HCT116 (cell line): Measurements from ENCODE around the gene CALM1. TPM values are rescaled to one million over a fixed set of nuclear protein-coding genes. Genes with fewer than 3 reads are reported as not detected.

Experiments used
- ATAC-seq: fragments of 200-7000 bp; cut with Tn5 transposase; 2 replicates; pipeline ENCODE4 v1.9.1; 2020; ENCODE audit warnings: mild to moderate bottlenecking, moderate library complexity
- BruUV-seq: library from RNA; stranded (reverse); fragments of 400-500 nt; replicated peaks from 2 replicates; lab custom pipeline; 2021; lab: Mats Ljungman, UMichigan
- CTCF ChIA-PET: fragments of 300-600 bp; sonication (Branson Sonifier 250); formaldehyde crosslinking; loops from one replicate; lab custom pipeline; 2021; ENCODE audit warnings: antibody characterized with exemption; lab: Charles Lee
- POLR2A ChIA-PET: fragments of 300-600, 350-600 bp; sonication (Branson Sonifier 250); formaldehyde crosslinking; loops from one replicate; lab custom pipeline; 2021; ENCODE audit warnings: antibody characterized with exemption; lab: Charles Lee
- RAD21 ChIA-PET, 2 experiments: fragments of 300-600 bp; sonication (Branson Sonifier 250); formaldehyde crosslinking; loops; one replicate each; lab custom pipeline; 2023; ENCODE audit warnings: low total read pairs in 2 of 2; ENCODE audit not compliant: uncharacterized antibody in 2 of 2, unreplicated experiment in 2 of 2, low non-redundant PET in 1 of 2; lab: Charles Lee
- DNase-seq: peaks from one replicate; pipeline ENCODE4 v3.0.0-alpha.2; 2010; ENCODE audit warnings: low read depth, low spot score
- H2AFZ ChIP-seq: fragments of 200-600 bp; shearing (Covaris generic), sonication (generic); 2 replicates; pipeline ENCODE4 v1.6.1; 2017; ENCODE audit warnings: low read depth, mixed run types, mixed read lengths, antibody characterized with exemption, low read length; ENCODE audit not compliant: poor library complexity, severe bottlenecking
- H3K27ac ChIP-seq: 2 replicates; pipeline ENCODE4 v1.5.1; 2012; ENCODE audit warnings: low read depth, low read length
- H3K27me3 ChIP-seq: fragments of 200-600 bp; sonication (generic); 2 replicates; pipeline ENCODE4 v1.6.1; 2016; ENCODE audit warnings: mixed run types, low read length, mixed read lengths; ENCODE audit not compliant: insufficient read depth
- H3K36me3 ChIP-seq, 2 experiments: fragments of 200-500 bp in 1 of 2; fragments of 200-600 bp in 1 of 2; sonication (Bioruptor generic) in 1 of 2; sonication (generic) in 1 of 2; 2 replicates each; pipeline versions ENCODE4 v1.5.1 to v1.6.1; 2014 to 2016; ENCODE audit warnings: low read length in 2 of 2, inconsistent platforms in 1 of 2, mixed read lengths in 1 of 2, mixed run types in 1 of 2; ENCODE audit not compliant: insufficient read depth in 2 of 2, control insufficient read depth in 1 of 2
- H3K4me1 ChIP-seq, 2 experiments: fragments of 200-600 bp in 1 of 2; sonication (generic) in 1 of 2; 2 replicates each; pipeline versions ENCODE4 v1.5.1 to v1.6.1; 2012 to 2017; ENCODE audit warnings: low read length in 2 of 2, inconsistent platforms in 1 of 2, mild to moderate bottlenecking in 1 of 2, mixed read lengths in 1 of 2, mixed run types in 1 of 2, moderate library complexity in 1 of 2; ENCODE audit not compliant: insufficient read depth in 2 of 2, control insufficient read depth in 1 of 2
- H3K4me2 ChIP-seq: fragments of 200-600 bp; sonication (generic); 2 replicates; pipeline ENCODE4 v1.6.1; 2017; ENCODE audit warnings: mixed run types, low read length, mixed read lengths
- H3K4me3 ChIP-seq, 2 experiments: fragments of 200-600 bp in 1 of 2; sonication (generic) in 1 of 2; replicated peaks in 1 of 2; 2 replicates each; pipeline ENCODE4 v1.5.1; 2011 to 2016; ENCODE audit warnings: low read length in 2 of 2, control low read depth in 1 of 2, low read depth in 1 of 2, mild to moderate bottlenecking in 1 of 2, mixed read lengths in 1 of 2, mixed run types in 1 of 2
- H3K79me2 ChIP-seq: fragments of 200-600 bp; sonication (generic); 2 replicates; pipeline ENCODE4 v1.6.1; 2017; ENCODE audit warnings: mild to moderate bottlenecking, mixed run types, low read length, moderate library complexity, mixed read lengths; ENCODE audit not compliant: insufficient read depth
- H3K9ac ChIP-seq: fragments of 200-600 bp; sonication (generic); 2 replicates; pipeline ENCODE4 v1.6.1; 2016; ENCODE audit warnings: low read length, mixed read lengths
- H3K9me2 ChIP-seq: fragments of 200-600 bp; sonication (generic), shearing (Covaris generic); 2 replicates; pipeline ENCODE4 v1.6.1; 2017; ENCODE audit warnings: mixed run types, mild to moderate bottlenecking, moderate library complexity; ENCODE audit not compliant: insufficient read depth
- H3K9me3 ChIP-seq, 2 experiments: fragments of 200-500 bp in 1 of 2; fragments of 200-600 bp in 1 of 2; sonication (Bioruptor generic) in 1 of 2; sonication (generic) in 1 of 2; 2 replicates each; pipeline ENCODE4 v1.6.1; 2014 to 2017; ENCODE audit warnings: low read length in 2 of 2, mixed read lengths in 2 of 2, inconsistent platforms in 1 of 2, low read depth in 1 of 2, mild to moderate bottlenecking in 1 of 2, mixed run types in 1 of 2, moderate library complexity in 1 of 2; ENCODE audit not compliant: control insufficient read depth in 1 of 2, insufficient read depth in 1 of 2
- H4K20me1 ChIP-seq: fragments of 200-600 bp; sonication (generic), shearing (Covaris generic); 2 replicates; pipeline ENCODE4 v1.6.1; 2017; ENCODE audit warnings: mixed run types, mild to moderate bottlenecking, moderate library complexity; ENCODE audit not compliant: insufficient read depth
- ATF3 ChIP-seq: IDR thresholded peaks from 2 replicates; pipeline ENCODE4 v1.6.1; 2012
- CBX3 ChIP-seq: IDR thresholded peaks from 2 replicates; pipeline ENCODE4 v1.6.1; 2012; ENCODE audit warnings: low read depth
- CEBPB ChIP-seq: IDR thresholded peaks from 2 replicates; pipeline ENCODE4 v1.6.1; 2012; ENCODE audit warnings: low read depth
- CTCF ChIP-seq, 3 experiments: fragments of 200-600 bp in 1 of 3; sonication (generic) in 1 of 3; IDR thresholded peaks in 2 of 3; conservative IDR thresholded peaks in 1 of 3; 2 replicates each; pipeline ENCODE4 v1.5.1; 2012 to 2017; ENCODE audit warnings: low read depth in 2 of 3, low read length in 2 of 3, antibody characterized with exemption in 1 of 3, borderline replicate concordance in 1 of 3, control low read depth in 1 of 3, mild to moderate bottlenecking in 1 of 3, mixed read lengths in 1 of 3, mixed run types in 1 of 3, moderate library complexity in 1 of 3; ENCODE audit not compliant: insufficient read depth in 1 of 3
- ELF1 ChIP-seq: IDR thresholded peaks from 2 replicates; pipeline ENCODE4 v1.6.1; 2012; ENCODE audit warnings: low read depth, borderline replicate concordance
- EZH2 ChIP-seq: fragments of 200-600 bp; sonication (generic); IDR thresholded peaks from 2 replicates; pipeline ENCODE4 v1.6.1; 2017; ENCODE audit warnings: antibody characterized with exemption, mixed run types
- EZH2phosphoT487 ChIP-seq: fragments of 200-600 bp; IDR thresholded peaks from 2 replicates; pipeline ENCODE4 v1.6.1; 2018; ENCODE audit warnings: antibody characterized with exemption, borderline replicate concordance
- FOSL1 ChIP-seq: IDR thresholded peaks from 2 replicates; pipeline ENCODE4 v1.6.1; 2012; ENCODE audit warnings: low read depth
- JUND ChIP-seq: IDR thresholded peaks from 2 replicates; pipeline ENCODE4 v1.6.1; 2012
- MAX ChIP-seq: IDR thresholded peaks from 2 replicates; pipeline ENCODE4 v1.6.1; 2012
- POLR2AphosphoS5 ChIP-seq: IDR thresholded peaks from 2 replicates; pipeline ENCODE4 v1.6.1; 2011; ENCODE audit warnings: mild to moderate bottlenecking, low read depth, low read length, moderate library complexity
- RAD21 ChIP-seq: IDR thresholded peaks from 2 replicates; pipeline ENCODE4 v1.6.1; 2012; ENCODE audit warnings: low read depth, mild to moderate bottlenecking
- REST ChIP-seq: IDR thresholded peaks from 2 replicates; pipeline ENCODE4 v1.6.1; 2012; ENCODE audit warnings: low read depth
- SIN3A ChIP-seq: IDR thresholded peaks from 2 replicates; pipeline ENCODE4 v1.6.1; 2012; ENCODE audit warnings: low read depth
- SP1 ChIP-seq: IDR thresholded peaks from 2 replicates; pipeline ENCODE4 v1.6.1; 2012; ENCODE audit warnings: low read depth
- SRF ChIP-seq: IDR thresholded peaks from 2 replicates; pipeline ENCODE4 v1.6.1; 2012; ENCODE audit warnings: low read depth
- TCF7L2 ChIP-seq: IDR thresholded peaks from 2 replicates; pipeline ENCODE4 v1.7.0; 2011; ENCODE audit warnings: borderline replicate concordance, inconsistent platforms; ENCODE audit not compliant: insufficient read depth, insufficient read length; ENCODE audit errors: extremely low read depth
- YY1 ChIP-seq: IDR thresholded peaks from 2 replicates; pipeline ENCODE4 v1.6.1; 2011; ENCODE audit warnings: low read length, low read depth, moderate library complexity, mild to moderate bottlenecking; ENCODE audit not compliant: insufficient replicate concordance; ENCODE audit errors: extremely low read depth
- ZBTB33 ChIP-seq: IDR thresholded peaks from 2 replicates; pipeline ENCODE4 v1.6.1; 2011; ENCODE audit warnings: mild to moderate bottlenecking, low read length, moderate library complexity; ENCODE audit not compliant: insufficient replicate concordance; ENCODE audit errors: extremely low read depth
- ZNF274 ChIP-seq: fragments of 200-500 bp; sonication (Bioruptor generic); IDR thresholded peaks from 2 replicates; pipeline ENCODE4 v1.6.1; 2014; ENCODE audit warnings: mild to moderate bottlenecking, low read depth, low read length, inconsistent platforms
- intact Hi-C: fragments of 100-400 bp; cut with micrococcal nuclease; formaldehyde crosslinking; loops from 2 replicates; pipeline ENCODE4 v1.10.0; 2022
- total RNA-seq: library from RNA; stranded (reverse); gene quantifications from one replicate; pipeline ENCODE4 v1.2.1, GENCODE V29; 2021; ENCODE audit not compliant: unreplicated experiment

Gene CALM1
- total RNA-seq, 1 experiment from 2014 or later = 261 TPM

- Histone ChIP-seq H3K4me3 (no peak overlapping the region), H3K9ac (no peak overlapping the region), H2AFZ (no peak overlapping the region), H3K36me3 (no peaks in the 10 kb centered on the region), H3K4me2 (no peak overlapping the region), H3K27ac (no peak overlapping the region), H3K27me3 (no peaks in the 10 kb centered on the region), H4K20me1 (no peaks in the 10 kb centered on the region), H3K9me2 (no peaks in the 10 kb centered on the region), H3K79me2 (no peaks in the 10 kb centered on the region), H3K4me1 (peaks cover 7 to 11% of the 10 kb centered on the region in 2 experiments; a peak in 3 of 4 replicates), H3K9me3 (no peaks in the 10 kb centered on the region)
- intact Hi-C loops = no loop called here
- no peak for ATAC-seq
- TF ChIP-seq CTCF (IDR thresholded peaks at IDR 0.05 in 2 of 3, conservative IDR thresholded peaks at IDR 0.05 in 1 of 3; ENCODE audit: borderline replicate concordance in 1 of 3, insufficient read depth in 1 of 3, low read depth in 2 of 3, low read length in 2 of 3) = no peak
- no peak for TF ChIP-seq TCF7L2
- TF ChIP-seq CEBPB = no peak
- no peak for TF ChIP-seq RAD21
- TF ChIP-seq POLR2AphosphoS5 = no peak
- no peak for TF ChIP-seq SRF
- TF ChIP-seq JUND = no peak
- TF ChIP-seq EZH2 = no peak
- TF ChIP-seq ZBTB33 = no peak
- TF ChIP-seq YY1 = no peak
- TF ChIP-seq FOSL1 = no peak
- TF ChIP-seq ELF1 = no peak
- no peak for TF ChIP-seq SP1
- TF ChIP-seq SIN3A = no peak
- TF ChIP-seq REST = no peak
- no peak for TF ChIP-seq ZNF274
- no peak for TF ChIP-seq EZH2phosphoT487
- TF ChIP-seq ATF3 = no peak
- no peak for TF ChIP-seq CBX3
- no peak for TF ChIP-seq MAX
- DNase-seq = no peak
- no TSS peak for BruUV-seq
- ChIA-PET RAD21 (interaction anchor here in 1 of 2 experiments (0.7 kb wide), 1 partner anchor 18 kb away, joined by 6 read pairs; no protein-coding TSS in a partner anchor), CTCF (no interaction called here), POLR2A (interaction anchor here (0.6 kb wide), 1 partner anchor 19 kb away, joined by 5 read pairs; no protein-coding TSS in a partner anchor)
Observed at GRCh38 chr14:90378249-90378648, 18.6 kb upstream of the CALM1 start.
